Measurements from ENCODE around the gene TCEA3.

- TF ChIP-seq CTCF (IDR thresholded peaks at IDR 0.05 in 4 of 5, conservative IDR thresholded peaks at IDR 0.05 in 1 of 5) (no peak), POLR2A (IDR thresholded peaks at IDR 0.05) (no peak)
Observed at GRCh38 chr1:23444596-23445390, 20.2 kb upstream of the TCEA3 start.

Measured in gastrocnemius medialis (tissue), 4 donors.